Stimulated activated CD8-positive, alpha-beta memory T cell treated with anti-CD3 and anti-CD28 coated beads, Interleukin-7, amount 100 ng/mL, for 48 hours (primary cell): ENCODE data around the gene FRG2C.
"Not testable (repeated sequence)": the region's sequence is repeated elsewhere in the genome, so short reads cannot be mapped to it uniquely, and the experiment has no call there.

ENCODE experiments used
- DNase-seq, 2 donors: peaks; one replicate each; pipeline ENCODE4 v3.0.0-alpha.2; 2020; ENCODE audit warnings: low read depth in 1 of 2; ENCODE audit errors: extremely low read depth in 1 of 2

FRG2C gene

DNA sequence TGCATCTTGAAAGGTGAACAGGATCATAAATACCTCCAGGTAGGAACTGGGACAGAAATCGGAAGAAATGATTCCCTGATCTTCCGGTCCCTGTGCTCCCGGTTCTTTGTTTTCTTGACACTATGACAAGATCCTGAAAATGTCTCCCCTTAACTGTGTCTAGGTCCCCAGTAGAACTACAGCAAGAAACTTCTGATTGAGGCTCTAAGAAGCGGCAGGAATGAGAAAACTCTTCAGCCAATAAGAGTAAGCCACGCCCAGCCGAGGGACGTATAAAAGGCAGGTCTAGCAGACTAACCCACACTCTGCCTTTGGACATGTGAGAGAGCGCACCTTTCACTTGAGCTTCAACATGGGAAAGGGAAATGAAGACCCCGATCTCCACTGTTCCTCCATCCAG, at the start of gene FRG2C:
Gene FRG2C (plus strand): TSS at position 301 of the 400 bp plus-strand sequence. CDS start 52 bp downstream, at position 353.
- DNase-seq, result not testable (repeated sequence)

DNA sequence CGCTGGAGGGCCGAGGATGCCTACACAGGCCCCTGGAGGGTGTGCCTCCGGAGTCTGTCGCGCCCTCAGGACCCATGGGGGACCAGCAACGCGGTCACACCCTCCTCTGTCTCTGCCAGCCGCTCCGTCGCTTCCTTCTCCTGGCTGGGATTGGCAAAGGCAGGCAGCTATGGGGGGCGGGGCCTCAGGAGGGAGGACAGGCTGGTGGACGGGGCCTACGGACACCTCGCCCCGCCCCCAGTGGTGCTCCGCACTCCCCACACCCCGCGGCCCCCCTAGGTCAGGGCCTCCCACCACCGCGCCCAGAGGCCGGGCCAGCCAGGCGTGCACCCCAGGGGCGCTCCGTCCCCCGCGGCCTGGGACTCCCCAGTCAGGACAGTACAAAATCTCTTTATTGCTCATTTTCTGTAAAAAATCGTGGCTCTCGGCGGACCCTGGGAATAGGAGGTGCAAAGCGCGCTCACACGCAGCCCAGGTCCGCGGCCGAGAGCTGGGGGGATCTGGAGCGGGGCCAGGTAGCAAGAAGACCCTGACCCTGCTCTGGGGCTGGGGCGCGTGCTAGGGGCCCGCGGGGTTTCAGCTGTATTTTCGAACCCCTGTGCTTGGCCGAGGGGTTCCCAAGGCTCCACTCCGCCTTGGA, 45.3 kb upstream of the FRG2C start:
- DNase-seq, result not testable (repeated sequence)

DNA sequence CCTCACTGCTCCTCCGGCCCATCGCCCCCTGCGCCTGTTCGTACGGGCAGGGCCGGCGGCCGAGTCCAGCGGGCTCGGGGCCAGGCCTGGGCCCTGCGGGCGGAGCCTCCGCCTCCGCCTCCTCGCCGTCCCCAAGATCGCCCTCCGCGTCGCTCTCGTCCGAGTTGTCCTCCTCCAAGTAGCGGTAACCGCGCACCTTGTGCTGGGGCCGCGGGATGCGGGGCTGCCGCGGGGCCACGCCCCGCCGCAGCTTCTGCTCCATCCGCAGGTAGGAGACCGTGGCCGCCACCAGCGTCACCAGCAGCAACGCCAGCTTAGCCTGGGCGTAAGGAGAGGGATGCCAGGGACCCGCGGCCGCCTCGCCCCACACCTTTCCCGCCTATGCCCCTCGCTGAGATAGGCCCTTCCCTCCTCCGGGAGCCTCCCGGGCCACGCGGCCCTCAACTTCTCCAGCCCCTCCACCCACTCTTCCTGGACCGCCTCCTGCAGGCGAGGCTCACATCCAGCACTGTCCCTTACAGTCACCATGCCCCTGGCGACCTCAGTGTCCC, 44.6 kb upstream of the FRG2C start:
- not testable (repeated sequence) for DNase-seq

DNA sequence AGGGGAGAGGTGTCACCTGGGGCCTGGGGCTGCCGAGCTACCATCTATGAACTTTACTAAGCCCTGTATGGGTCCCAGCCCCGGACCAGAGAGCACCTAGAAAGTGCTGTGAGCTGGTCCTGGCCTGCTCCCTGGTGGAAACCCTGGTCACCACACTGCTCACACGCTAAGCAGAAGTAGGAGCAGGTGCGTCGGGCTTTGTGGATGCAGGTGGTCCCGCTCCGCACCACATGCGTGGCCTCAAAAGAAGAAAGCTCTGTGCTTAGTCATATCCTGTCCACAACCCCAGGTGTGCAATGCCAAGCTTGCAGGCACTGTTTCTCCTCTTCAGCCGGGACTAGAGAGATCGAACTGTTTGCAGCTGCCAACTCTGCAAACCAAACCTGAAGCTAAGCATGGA, 42.4 kb upstream of the FRG2C start:
- DNase-seq, result not testable (repeated sequence)

DNA sequence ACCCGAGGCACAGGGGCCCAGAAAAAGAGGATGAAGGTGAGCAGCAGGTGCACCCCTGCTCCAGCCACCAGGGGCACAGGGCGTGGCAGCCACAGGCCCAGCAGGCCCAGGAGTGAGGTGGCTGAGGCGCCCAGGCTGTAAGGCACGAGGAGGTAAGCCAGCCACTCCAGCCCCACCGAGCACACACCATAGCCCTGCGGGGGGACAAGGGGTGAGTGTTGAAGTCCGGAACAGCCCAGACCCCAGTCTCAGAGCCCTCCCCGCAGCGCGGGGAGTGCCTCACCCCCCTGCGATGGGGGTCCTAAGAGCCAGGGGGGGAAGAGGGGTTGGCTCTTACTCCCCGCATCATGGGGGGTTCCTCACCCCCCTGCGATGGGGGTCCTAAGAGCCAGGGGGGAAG, 40.5 kb upstream of the FRG2C start:
- not testable (repeated sequence) for DNase-seq

DNA sequence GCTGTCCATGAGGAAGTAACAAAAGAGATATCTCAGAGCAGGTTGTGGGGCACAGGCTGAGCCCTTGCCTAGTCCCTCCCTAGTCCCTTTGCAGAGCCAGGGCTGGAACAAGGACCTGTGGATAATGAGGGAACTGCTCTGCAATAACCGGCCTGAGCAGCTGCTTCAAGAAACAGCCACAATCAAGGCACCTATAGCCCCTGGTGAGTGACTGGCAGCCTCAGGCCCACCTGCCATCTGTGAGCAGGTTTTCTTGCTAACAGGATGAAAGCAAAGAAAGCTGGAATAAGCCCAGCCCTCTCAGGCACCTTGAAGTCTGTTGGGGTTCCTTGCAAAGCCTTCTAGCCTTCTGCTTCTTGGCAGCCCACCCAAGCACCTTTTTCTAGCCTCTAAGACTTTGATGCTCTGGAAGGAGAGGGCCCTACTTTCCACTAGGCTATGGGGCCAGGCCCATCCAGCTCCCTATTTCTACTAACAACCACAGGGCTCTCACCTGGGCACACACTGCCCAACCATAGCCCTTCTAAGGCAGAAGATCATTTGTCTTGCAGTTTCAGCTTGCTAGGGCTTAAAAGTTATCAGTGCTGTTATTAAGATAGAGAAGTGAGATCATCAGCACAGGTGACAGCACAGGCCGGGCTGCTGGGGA, 33.1 kb upstream of the FRG2C start:
- not testable (repeated sequence) for DNase-seq

DNA sequence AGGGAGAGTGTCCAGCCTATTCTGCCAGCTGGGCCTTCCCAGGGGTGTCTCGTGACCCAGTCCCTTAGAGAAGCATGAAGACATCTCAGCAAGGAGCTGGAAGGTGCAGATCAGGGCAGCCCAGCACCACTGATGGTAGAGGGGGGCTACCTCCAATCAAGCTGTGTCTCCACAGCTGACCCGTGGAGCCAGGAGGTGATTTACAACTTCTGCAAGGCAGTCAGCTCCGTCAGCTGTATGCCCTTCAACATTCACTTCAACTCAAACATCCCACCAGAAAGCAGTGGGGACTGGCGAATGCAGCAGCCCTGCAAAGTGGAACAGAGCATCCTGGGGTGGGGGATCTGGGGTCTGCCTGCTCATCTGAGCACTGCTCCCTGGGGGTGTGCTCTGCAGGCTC, 32.6 kb upstream of the FRG2C start:
- no peak for DNase-seq

DNA sequence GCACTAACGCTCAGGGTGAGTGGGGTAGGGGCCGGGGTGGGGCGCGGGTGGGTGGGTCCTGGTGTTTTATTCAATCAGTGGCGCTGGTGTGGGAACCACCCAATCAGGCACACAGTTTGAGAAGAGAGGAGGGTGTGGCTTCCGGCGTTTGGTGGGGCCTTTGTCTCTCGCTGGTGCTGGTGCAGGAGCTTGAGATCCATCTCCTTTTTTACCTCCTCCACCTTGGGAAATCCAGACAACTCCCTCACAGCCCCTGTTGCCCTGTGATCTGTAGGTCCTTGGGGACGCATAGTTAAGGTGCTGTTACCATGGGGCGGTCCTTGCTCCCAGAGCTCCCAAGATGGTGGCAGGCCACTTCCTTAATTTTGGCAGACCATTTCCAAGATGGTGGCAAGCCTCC, 25.2 kb upstream of the FRG2C start:
- not testable (repeated sequence) for DNase-seq

DNA sequence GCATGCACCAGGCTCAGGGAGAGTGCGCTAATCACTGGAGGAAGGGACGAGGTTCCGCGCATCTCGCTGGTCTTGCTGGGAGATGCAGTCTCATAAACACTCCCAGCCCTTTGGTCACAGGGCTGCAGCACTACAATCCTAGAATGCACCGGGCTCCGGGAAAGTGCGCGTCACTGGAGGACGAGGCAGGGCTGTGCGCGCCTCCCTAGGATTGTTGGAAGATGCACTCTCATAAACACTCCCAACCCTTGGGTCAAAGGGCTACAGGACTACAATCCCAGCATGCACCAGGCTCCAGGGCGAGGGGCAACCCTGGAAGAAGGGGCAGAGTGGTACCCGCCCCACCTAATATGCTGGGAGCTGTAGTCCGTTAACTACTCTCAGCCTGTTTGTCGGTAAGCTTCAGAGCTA, 23.0 kb upstream of the FRG2C start:
- DNase-seq, result peak in 1 of 2 donors; percentile 29

DNA sequence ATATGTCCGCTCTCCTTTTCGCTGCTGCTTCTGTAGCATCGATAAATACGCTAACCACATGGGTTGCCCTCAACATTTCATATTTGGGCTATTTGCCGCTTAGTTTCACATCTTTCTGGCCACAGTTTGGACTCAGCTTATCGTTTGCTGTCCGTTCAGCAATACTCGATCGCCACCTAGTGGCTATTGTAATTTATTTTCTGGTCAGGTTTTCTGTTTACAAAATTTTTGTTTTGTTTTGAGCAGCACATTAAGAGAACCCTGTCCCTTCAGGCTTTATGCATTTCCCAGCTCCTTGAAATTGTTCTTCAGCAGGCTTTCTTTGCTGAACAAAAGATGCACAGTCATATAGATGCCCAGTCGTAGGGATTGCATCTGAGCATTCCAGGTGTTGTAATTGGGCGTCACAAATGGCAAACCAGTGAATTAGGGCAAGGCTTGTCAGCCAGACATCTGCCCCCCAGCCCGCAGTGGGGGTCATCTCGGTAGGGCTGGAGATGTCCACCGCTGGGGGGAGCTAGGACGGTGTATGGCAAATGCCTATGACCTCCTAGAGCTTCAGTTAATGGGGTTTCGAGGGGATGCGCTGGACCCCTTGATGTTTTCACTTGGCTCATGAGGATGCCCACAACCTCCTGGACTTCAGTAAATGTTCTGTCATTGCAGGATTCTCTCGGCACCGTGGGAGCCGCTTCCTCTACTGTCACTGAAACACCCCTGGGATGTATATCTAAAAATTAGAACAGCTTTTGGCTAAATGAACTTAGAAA, 20.9 kb upstream of the FRG2C start:
- DNase-seq, result not testable (repeated sequence)

DNA sequence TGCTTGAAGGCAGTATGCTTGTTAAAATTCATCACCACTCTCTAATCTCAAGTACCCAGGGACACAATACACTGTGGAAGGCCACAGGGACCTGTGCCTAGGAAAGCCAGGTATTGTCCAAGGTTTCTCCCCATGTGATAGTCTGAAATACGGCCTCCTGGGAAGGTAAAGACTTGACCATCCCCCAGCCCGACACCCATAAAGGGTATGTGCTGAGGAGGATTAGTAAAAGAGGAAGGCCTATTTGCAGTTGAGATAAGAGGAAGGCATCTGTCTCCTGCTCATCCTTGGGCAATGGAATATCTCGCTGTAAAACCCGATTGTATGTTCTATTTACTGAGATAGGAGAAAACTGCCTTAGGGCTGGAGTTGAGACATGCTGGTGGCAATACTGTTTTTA, 18.6 kb upstream of the FRG2C start:
- DNase-seq, result not testable (repeated sequence)

DNA sequence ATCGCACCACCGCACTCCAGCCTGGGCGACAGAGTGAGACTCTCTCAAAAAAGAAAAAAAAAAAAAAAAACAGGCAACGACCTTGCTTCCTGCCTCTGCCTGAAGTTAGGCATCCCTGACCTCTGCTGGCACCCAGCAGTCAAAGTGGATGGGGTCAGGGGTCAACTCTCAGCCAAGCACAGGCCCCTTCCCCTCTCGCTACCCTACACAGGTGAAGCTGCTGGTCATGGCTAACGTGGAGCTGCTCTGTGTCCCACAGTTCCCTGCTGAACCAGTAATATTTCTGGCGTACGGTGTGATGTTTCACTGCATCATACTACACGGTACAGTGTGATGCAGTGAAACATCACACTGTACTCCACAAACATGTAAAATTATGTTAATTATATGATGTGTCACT, 13.9 kb upstream of the FRG2C start:
- DNase-seq, result no peak

DNA sequence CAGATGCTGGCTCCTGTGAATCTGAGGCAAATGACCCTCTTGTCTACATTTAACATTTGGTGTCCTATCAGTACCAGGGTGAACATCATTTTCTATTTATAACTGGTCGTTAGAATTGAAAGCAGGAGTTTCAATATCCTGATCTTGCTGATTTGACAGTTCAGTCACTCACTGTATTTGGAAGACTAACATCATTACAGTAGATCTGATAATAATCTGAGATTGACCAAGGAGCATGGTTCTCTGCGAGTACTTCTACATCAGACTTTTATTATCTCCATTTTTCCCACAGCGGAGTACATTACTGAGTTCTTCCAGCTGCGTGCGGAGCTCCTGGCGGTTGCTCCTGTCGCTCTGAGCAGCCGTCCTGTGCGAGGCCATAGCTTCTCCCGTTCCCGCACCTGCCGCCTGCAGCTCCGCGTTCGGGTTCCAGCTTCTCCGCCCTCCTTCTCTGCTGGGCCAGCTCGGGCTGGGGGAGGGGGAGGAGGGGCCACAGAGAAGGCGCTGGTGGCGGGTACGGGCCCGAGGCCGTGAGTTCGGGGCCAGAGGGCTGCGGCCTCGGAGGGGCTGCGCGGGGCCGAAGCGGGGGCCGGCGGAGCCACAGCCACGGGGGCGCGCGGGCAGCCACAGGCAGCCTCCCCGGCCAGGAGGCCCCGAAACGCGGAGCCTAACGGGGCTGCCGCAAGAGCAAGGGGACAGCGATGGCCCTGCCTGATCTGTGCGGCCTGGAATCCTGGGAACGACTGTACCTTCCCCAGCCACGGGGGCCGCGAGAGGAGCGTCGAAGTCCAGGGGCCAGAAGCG, 8.8 kb upstream of the FRG2C start:
- DNase-seq, result not testable (repeated sequence)

DNA sequence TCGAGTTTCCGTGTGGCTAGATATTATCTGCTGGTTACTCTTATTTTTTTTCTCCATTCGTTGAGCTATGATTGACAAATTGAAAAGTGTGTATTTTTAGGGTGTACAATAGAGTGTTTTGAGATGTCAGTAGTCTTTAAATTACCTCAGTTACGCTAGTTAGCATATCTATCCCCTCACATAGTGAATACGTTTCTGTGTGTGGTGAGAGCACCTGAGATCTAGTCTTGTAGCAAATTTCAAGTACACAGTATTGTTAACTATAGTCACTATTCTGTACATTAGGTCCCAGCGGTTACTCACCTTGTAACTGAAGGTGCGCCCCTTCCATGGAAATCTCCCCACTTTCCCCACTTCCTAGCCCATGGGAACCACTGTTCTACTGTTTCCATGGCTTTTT, 8.2 kb upstream of the FRG2C start:
- not testable (repeated sequence) for DNase-seq

DNA sequence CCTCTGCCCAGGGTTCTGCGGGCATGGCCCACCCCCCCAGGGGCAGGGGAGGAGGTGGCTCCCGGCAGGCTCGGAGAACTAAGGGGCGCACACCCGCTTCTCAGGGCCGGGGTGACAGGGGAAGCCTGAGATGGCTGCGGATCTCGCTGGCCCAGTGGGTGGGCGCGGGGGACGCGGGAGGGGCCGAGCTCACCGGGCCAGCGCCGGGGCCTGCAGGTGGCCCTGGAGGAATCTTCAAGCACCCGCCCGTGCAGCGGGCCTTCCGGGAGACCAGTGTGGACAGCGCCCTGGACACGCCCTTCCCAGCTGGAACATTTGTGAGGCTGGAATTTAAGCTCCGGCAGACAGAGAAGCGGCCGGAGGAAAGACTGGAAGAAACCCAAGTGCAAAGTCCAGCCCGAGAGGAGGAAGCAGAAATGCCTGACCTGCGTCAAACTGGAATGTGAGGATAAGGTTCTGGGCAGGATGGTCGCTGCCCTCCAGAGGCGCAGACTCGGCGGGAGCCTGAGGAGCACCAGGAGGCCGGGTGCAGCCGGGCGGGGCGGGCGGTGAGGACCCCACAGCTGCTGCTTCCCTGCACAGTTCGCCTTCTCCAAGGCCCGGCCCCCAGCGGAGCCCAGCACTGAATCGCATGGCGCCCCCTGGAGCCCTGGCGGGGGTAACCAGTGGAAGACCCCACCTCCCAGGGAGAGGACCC, 5.6 kb upstream of the FRG2C start:
- not testable (repeated sequence) for DNase-seq

DNA sequence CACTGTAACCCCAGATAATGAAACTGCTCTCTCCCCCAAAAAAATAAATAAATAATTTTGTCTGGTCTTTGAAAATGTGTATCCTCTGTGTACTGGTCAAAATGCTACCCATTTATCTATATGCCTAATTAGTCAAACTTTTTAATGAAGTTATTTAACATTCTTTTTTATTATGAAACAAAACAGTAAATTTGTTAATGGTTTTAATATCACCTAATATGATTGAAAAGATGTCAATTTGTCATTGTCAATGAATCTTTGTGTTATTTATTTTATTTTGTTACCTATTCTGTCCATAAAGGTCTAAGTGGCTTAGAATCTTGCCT, 5.1 kb upstream of the FRG2C start:
- DNase-seq, result not testable (repeated sequence)

DNA sequence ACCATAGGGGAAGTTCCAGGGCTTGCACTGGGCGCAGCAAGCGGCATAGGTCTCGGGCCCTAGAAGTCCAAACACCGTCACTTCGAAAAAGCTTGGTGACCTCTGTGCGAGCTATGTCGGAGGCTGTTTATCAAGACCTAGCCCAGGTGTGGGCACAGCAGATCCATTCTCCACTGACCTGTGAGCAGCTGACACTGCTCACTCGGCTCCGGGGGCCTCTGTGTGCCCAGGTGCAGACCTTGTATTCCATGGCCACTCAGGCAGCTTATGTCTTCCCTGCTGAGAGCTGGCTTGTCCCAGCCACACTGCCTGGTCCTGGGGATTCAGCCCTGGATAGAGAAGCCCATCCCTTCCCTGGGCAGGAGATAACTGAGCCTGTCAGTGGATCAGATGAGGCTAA, 1.5 kb downstream of the FRG2C start:
- DNase-seq, result not testable (repeated sequence)

DNA sequence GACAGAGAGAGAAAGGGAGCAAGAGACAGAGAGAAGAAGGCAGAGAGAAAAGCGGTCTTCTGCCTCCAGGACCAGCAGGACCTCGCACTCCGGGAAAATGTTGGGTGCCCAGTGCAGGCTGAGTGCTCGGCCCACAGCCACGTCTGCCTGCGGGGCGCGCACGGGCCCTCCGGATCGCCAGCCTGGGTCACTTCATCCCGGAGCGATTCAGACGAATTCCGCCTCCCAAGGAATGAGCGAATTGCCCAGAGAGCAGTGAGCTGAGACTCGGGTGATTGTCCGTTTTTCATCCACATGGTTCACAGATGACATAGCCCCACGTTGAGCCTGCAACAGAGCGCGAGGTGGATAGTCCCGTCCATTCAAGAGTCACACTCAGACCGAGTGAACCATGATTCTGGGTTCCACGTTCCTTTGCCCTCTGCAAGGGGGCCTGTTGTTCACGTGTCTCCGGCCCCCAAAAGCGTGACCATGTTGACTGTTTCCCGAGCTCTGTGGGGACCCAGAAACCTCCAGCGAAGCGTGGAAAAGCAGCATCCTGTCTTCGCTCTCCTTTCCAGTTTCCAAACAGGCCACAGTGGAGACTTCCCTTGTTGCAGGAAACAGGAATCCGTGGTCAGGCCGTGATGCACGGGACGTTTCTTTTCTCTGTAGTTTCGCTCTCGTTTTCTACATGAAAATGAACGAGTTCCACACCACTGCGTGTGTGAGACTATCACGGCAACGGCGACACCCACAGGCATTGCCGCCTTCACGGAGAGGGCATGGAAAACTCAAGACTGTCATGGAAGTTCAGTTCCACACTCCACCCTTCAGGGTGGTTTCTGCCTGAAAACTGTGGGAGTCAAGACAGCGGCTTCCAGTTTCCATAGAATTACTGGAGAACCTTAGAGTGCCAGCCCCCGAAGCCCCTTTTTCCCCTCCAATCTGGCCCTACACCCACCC, 3.9 kb downstream of the FRG2C start:
- not testable (repeated sequence) for DNase-seq

DNA sequence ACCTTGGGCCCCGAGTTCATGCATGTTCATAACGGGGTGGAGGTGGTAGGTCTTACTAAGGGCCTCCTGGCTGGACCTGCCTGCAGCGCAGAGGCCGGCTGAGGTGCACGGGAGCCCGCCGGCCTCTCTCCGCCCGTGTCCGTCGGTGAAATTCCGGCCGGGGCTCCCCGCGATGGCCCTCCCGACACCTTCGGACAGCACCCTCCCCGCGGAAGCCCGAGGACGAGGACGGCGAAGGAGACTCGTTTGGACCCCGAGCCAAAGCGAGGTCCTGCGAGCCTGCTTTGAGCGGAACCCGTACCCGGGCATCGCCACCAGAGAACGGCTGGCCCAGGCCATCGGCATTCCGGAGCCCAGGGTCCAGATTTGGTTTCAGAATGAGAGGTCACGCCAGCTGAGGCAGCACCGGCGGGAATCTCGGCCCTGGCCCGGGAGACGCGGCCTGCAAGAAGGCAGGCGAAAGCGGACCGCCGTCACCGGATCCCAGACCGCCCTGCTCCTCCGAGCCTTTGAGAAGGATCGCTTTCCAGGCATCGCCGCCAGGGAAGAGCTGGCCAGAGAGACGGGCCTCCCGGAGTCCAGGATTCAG, 4.7 kb downstream of the FRG2C start:
- peak in 1 of 2 donors; percentile 25 for DNase-seq
